Measurements from ENCODE around the gene C16orf96. TPM values are rescaled to one million over a fixed set of nuclear protein-coding genes. Genes with fewer than 3 reads are reported as not detected.

The C16orf96 gene
- total and polyA plus RNA-seq, 2 of the 13 experiments (the other 11 are each of a cell fraction or from before 2014, with no cell fraction given) = 0.03 TPM; not detected in 1

GRCh38 chr16:4616047-4616811 lies 60.1 kb downstream of the C16orf96 start (continued):
- TF ChIP-seq TCF7 (IDR thresholded peaks at IDR 0.05; ENCODE audit: low read depth) (no peak), FUBP1 (CRISPR knock-in tag; IDR thresholded peaks at IDR 0.05; ENCODE audit: borderline replicate concordance) (no peak), GMEB1 (CRISPR knock-in tag; IDR thresholded peaks at IDR 0.05; ENCODE audit: borderline replicate concordance) (peak; percentile 74), ZNF264 (CRISPR knock-in tag; IDR thresholded peaks at IDR 0.05) (0 out of 2 replicates have a peak, but pooled peaks have one; percentile 31), KDM1A (CRISPR knock-in tag; IDR thresholded peaks at IDR 0.05) (no peak), FOXK2 (IDR thresholded peaks at IDR 0.05) (peak; percentile 80), TBX3 (IDR thresholded peaks at IDR 0.05; ENCODE audit: borderline replicate concordance) (peak; percentile 35; the same call in 1 of the 2 replicates), PBX2 (CRISPR knock-in tag; IDR thresholded peaks at IDR 0.05) (peak; percentile 84), ZNF280D (CRISPR knock-in tag; IDR thresholded peaks at IDR 0.05) (no peak), NBN (conservative IDR thresholded peaks at IDR 0.05) (no peak), ZNF256 (CRISPR knock-in tag; conservative IDR thresholded peaks at IDR 0.05) (no peak), ZNF646 (CRISPR knock-in tag; IDR thresholded peaks at IDR 0.05) (no peak), BHLHE40 (IDR thresholded peaks at IDR 0.05; ENCODE audit: low read length) (peak; percentile 56; the same call in 1 of the 2 replicates), ZNF883 (CRISPR knock-in tag; IDR thresholded peaks at IDR 0.05; ENCODE audit: not compliant biosample characterization) (peak; percentile 30)

All from HepG2 (cell line).